IMR-90 (cell line): ENCODE data around the gene EMC8. TPM values are rescaled to one million over a fixed set of nuclear protein-coding genes. Genes with fewer than 3 reads are reported as not detected.

Experiments used
- ATAC-seq: fragments of 200-7000 bp; cut with Tn5 transposase; 2 replicates; pipeline ENCODE4 v1.9.1; 2020; ENCODE audit warnings: low read depth, mild to moderate bottlenecking, moderate library complexity
- BruUV-seq: library from RNA; stranded (reverse); fragments of 400-500 nt; replicated peaks from 2 replicates; lab custom pipeline; 2021; lab: Mats Ljungman, UMichigan
- CTCF ChIA-PET: fragments of 300-600 bp; formaldehyde crosslinking; extraction: SDS; loops from one replicate; lab custom pipeline; 2021; ENCODE audit warnings: antibody characterized with exemption; lab: Yijun Ruan, JAX
- POLR2A ChIA-PET: fragments of 300-600 bp; sonication (Branson Sonifier 250); formaldehyde crosslinking; loops from one replicate; lab custom pipeline; 2022; ENCODE audit warnings: antibody characterized with exemption; ENCODE audit not compliant: unreplicated experiment; lab: Charles Lee
- DNase-seq: peaks from one replicate; pipeline ENCODE4 v3.0.0; 2013
- H2AFZ ChIP-seq: replicated peaks from 2 replicates; pipeline ENCODE3; 2013; ENCODE audit warnings: low read length, mild to moderate bottlenecking; ENCODE audit not compliant: poor library complexity
- H2AK5ac ChIP-seq: 2 replicates; pipeline ENCODE4 v1.6.1; 2013; ENCODE audit warnings: low read depth, low read length, inconsistent platforms
- H2AK9ac ChIP-seq: replicated peaks from 2 replicates; pipeline ENCODE3; 2013; ENCODE audit warnings: mild to moderate bottlenecking, low read depth, low read length, moderate library complexity; ENCODE audit not compliant: poor library complexity
- H2BK120ac ChIP-seq: 2 replicates; pipeline ENCODE4 v1.6.1; 2013; ENCODE audit warnings: low read depth, low read length, inconsistent platforms
- H2BK15ac ChIP-seq: 3 replicates; pipeline ENCODE4 v1.6.1; 2013; ENCODE audit warnings: low read depth, low read length, inconsistent platforms
- H2BK20ac ChIP-seq: 2 replicates; pipeline ENCODE4 v1.6.1; 2013; ENCODE audit warnings: low read depth, mild to moderate bottlenecking, inconsistent platforms, low read length, moderate library complexity
- H2BK5ac ChIP-seq: 2 replicates; pipeline ENCODE4 v1.6.1; 2013; ENCODE audit warnings: mild to moderate bottlenecking, low read depth, low read length, inconsistent platforms; ENCODE audit not compliant: poor library complexity, severe bottlenecking
- H3K14ac ChIP-seq: replicated peaks from 2 replicates; pipeline ENCODE4 v1.6.1; 2013; ENCODE audit warnings: low read depth, low read length, inconsistent platforms
- H3K18ac ChIP-seq: 2 replicates; pipeline ENCODE4 v1.6.1; 2013; ENCODE audit warnings: low read depth, low read length, control low read depth
- H3K23ac ChIP-seq: 2 replicates; pipeline ENCODE4 v1.6.1; 2013; ENCODE audit warnings: low read depth, low read length, inconsistent platforms
- H3K27ac ChIP-seq: 2 replicates; pipeline ENCODE4 v1.5.1; 2013; ENCODE audit warnings: mild to moderate bottlenecking, control low read depth, low read length; ENCODE audit not compliant: insufficient read depth
- H3K27me3 ChIP-seq: 2 replicates; pipeline ENCODE4 v1.6.1; 2013; ENCODE audit warnings: low read length; ENCODE audit not compliant: control insufficient read depth, insufficient read depth
- H3K36me3 ChIP-seq: 2 replicates; pipeline ENCODE4 v1.6.1; 2013; ENCODE audit warnings: low read length, mixed read lengths; ENCODE audit not compliant: control insufficient read depth, insufficient read depth
- H3K4ac ChIP-seq: 2 replicates; pipeline ENCODE4 v1.6.1; 2013; ENCODE audit warnings: low read depth, low read length, inconsistent platforms
- H3K4me1 ChIP-seq: 2 replicates; pipeline ENCODE4 v1.6.1; 2013; ENCODE audit warnings: low read length, mixed read lengths; ENCODE audit not compliant: control insufficient read depth, insufficient read depth
- H3K4me2 ChIP-seq: 2 replicates; pipeline ENCODE4 v1.6.1; 2013; ENCODE audit warnings: low read depth, mild to moderate bottlenecking, control low read depth, low read length, moderate library complexity
- H3K4me3 ChIP-seq: 2 replicates; pipeline ENCODE4 v1.5.1; 2013; ENCODE audit warnings: low read depth, mild to moderate bottlenecking, control low read depth, low read length, moderate library complexity; ENCODE audit not compliant: insufficient read depth
- H3K56ac ChIP-seq: 2 replicates; pipeline ENCODE4 v1.6.1; 2013; ENCODE audit warnings: low read length, inconsistent platforms; ENCODE audit not compliant: insufficient read depth; ENCODE audit errors: extremely low read depth
- H3K79me1 ChIP-seq, 2 experiments: 2 replicates each; pipeline ENCODE4 v1.6.1; 2013; ENCODE audit warnings: low read length in 2 of 2, inconsistent platforms in 1 of 2, low read depth in 1 of 2
- H3K9ac ChIP-seq: 2 replicates; pipeline ENCODE4 v1.6.1; 2013; ENCODE audit warnings: low read depth, low read length, control low read depth
- H3K9me1 ChIP-seq: 2 replicates; pipeline ENCODE4 v1.6.1; 2013; ENCODE audit warnings: low read length, inconsistent platforms; ENCODE audit not compliant: insufficient read depth
- H3K9me3 ChIP-seq: 2 replicates; pipeline ENCODE4 v1.6.1; 2013; ENCODE audit warnings: low read length; ENCODE audit not compliant: control insufficient read depth, insufficient read depth
- H4K20me1 ChIP-seq: 2 replicates; pipeline ENCODE4 v1.6.1; 2013; ENCODE audit warnings: low read length, inconsistent platforms; ENCODE audit not compliant: insufficient read depth
- H4K5ac ChIP-seq: 2 replicates; pipeline ENCODE4 v1.6.1; 2013; ENCODE audit warnings: mild to moderate bottlenecking, low read depth, low read length, control low read depth
- H4K8ac ChIP-seq, 2 experiments: 2 replicates each; pipeline ENCODE4 v1.6.1; 2013; ENCODE audit warnings: low read depth in 2 of 2, low read length in 2 of 2, control low read depth in 1 of 2, inconsistent platforms in 1 of 2
- H4K91ac ChIP-seq: 2 replicates; pipeline ENCODE4 v1.6.1; 2013; ENCODE audit warnings: low read depth, low read length, inconsistent platforms; ENCODE audit not compliant: insufficient read depth
- CHD1 ChIP-seq: IDR thresholded peaks from 2 replicates; pipeline ENCODE4 v1.6.1; 2012; ENCODE audit warnings: low read depth, low read length, improper control_type of control experiment
- CTCF ChIP-seq: conservative IDR thresholded peaks from 2 replicates; pipeline ENCODE4 v1.5.1; 2012; ENCODE audit warnings: mild to moderate bottlenecking, low read depth, low read length, improper control_type of control experiment
- MAFK ChIP-seq: IDR thresholded peaks from 2 replicates; pipeline ENCODE4 v1.6.1; 2012; ENCODE audit warnings: low read depth, low read length, improper control_type of control experiment
- MAZ ChIP-seq: IDR thresholded peaks from 2 replicates; pipeline ENCODE4 v1.6.1; 2012; ENCODE audit warnings: low read depth, mild to moderate bottlenecking, low read length, improper control_type of control experiment, moderate library complexity, borderline replicate concordance
- MXI1 ChIP-seq: IDR thresholded peaks from 2 replicates; pipeline ENCODE4 v1.6.1; 2012; ENCODE audit warnings: low read depth, mild to moderate bottlenecking, low read length, moderate library complexity, borderline replicate concordance
- POLR2A ChIP-seq: IDR thresholded peaks from 2 replicates; pipeline ENCODE4 v1.6.1; 2012; ENCODE audit warnings: mild to moderate bottlenecking, low read depth, low read length
- RCOR1 ChIP-seq: IDR thresholded peaks from 2 replicates; pipeline ENCODE4 v1.6.1; 2012; ENCODE audit warnings: mild to moderate bottlenecking, low read length, improper control_type of control experiment; ENCODE audit not compliant: insufficient replicate concordance
- SMC3 ChIP-seq: fragments of 150-350 bp; IDR thresholded peaks from 2 replicates; pipeline ENCODE4 v1.6.1; 2016; ENCODE audit warnings: low read depth, mild to moderate bottlenecking, antibody characterized with exemption, low read length, moderate library complexity
- WGBS, 2 experiments: methylation state at CpG; one replicate each; pipeline versions ENCODE4 v1.1.5 to v1.1.7; 2013; ENCODE audit warnings: missing lambda C conversion rate in 2 of 2; ENCODE audit not compliant: insufficient read length in 1 of 2; ENCODE audit errors: extremely low coverage in 2 of 2; 5-methylcytosine and 5-hydroxymethylcytosine counted together
- dilution Hi-C: fragments of 300-500 bp; cut with HindIII; formaldehyde crosslinking; loops from one replicate; pipeline ENCODE4 v1.14.3; 2018; ENCODE audit warnings: low sequenced_read_pairs; ENCODE audit not compliant: unreplicated experiment
- in situ Hi-C: fragments of 300-500 bp; cut with MboI; formaldehyde crosslinking; loops from 3 replicates; pipeline ENCODE4 v1.14.3; 2019; ENCODE audit warnings: low sequenced_read_pairs, inconsistent platforms, mixed read lengths
- intact Hi-C: fragments of 100-400 bp; cut with micrococcal nuclease; formaldehyde crosslinking; loops from 2 replicates; pipeline ENCODE4 v1.10.0; 2022
- polyA plus RNA-seq, 3 experiments: library from polyadenylated mRNA; depleted of rRNA; stranded (reverse); fragments of >200 nt; gene quantifications; 2 replicates each; pipeline ENCODE4 v1.2.3, GENCODE V29; 2012; ENCODE audit warnings: low replicate concordance in 1 of 3
- total RNA-seq: library from RNA; depleted of rRNA; stranded (reverse); fragments of >200 nt; gene quantifications from 2 replicates; pipeline ENCODE4 v1.2.3, GENCODE V29; 2012

The EMC8 gene
- total and polyA plus RNA-seq, 2 of the 4 experiments (the other 2 are of a cell fraction): 23.7 to 48.9 TPM

DNA sequence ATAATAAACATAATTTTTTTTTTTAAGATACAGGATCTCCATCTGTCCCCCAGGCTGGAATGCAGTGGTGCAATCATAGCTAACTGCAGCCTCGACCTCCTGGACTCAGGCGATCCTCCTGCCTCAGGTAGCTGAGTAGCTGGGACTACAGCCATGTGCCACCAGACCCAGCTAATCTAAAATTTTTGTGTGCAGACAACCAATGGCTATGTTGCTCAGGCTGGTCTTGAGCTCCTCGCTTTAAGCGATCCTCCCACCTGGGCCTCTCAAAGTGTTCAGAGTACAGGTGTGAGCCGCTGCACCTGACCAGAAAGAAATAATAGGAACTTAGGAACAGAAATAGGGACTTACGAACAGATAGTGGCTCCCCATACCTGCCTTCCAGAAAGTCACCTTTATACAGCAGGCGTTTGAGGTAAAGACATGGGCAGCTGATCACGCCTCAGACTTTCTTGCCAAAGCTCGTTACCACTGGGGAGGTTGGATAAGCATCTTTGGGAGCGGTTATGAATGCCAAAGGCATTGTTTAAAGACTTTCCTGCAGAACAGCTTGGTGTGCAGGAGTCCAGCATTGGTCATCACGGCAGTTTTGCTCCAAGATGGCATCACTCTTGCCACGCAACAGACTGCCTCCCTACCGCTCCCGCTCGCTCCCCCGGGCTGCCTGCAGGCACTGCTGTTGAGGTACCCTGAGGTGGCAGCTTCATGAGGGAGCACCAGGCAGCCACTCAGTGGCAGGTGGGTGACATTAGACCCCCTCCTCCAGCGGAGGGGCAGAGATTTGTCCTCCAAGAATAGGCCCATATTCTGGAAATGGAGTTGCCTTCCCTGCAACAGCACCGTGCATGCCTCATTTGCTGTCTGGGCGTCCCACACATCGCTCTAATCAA lies 13.7 kb upstream of the EMC8 start:
- in situ Hi-C loops: loop anchor here (25.0 kb wide), 1 partner anchor 499 kb away; no protein-coding TSS in a partner anchor
- H3K4me1 ChIP-seq: no peaks in the 10 kb centered on the region
- intact Hi-C loops: no loop called here

More for the DNA sequence above, 13.7 kb upstream of the EMC8 start:
- ChIA-PET POLR2A (no interaction called here), CTCF (interaction anchor here (0.9 kb wide), 1 partner anchor 9 kb away, joined by 3 read pairs; no protein-coding TSS in a partner anchor)
- dilution Hi-C loops: no loop called here
- TF ChIP-seq SMC3 (no peak), MAFK (no peak), CTCF (no peak), CHD1 (no peak), MXI1 (no peak), RCOR1 (no peak), POLR2A (no peak), MAZ (no peak)
- Histone ChIP-seq H2BK15ac (no peak overlapping the region), H2AK9ac (no peak overlapping the region), H4K20me1 (no peaks in the 10 kb centered on the region), H2BK5ac (no peak overlapping the region), H2BK20ac (no peak overlapping the region), H3K4me2 (no peak overlapping the region), H4K8ac (no peak overlapping the region), H2AK5ac (no peak overlapping the region), H3K27ac (no peak overlapping the region), H3K27me3 (peaks cover 46% of the 10 kb centered on the region), H3K9me3 (no peaks in the 10 kb centered on the region), H4K91ac (no peak overlapping the region), H3K9ac (no peak overlapping the region), H3K4ac (no peak overlapping the region), H3K36me3 (no peaks in the 10 kb centered on the region), H2BK120ac (no peak overlapping the region), H3K56ac (no peak overlapping the region), H2AFZ (no peak overlapping the region), H3K4me3 (no peak overlapping the region), H3K23ac (no peak overlapping the region), H3K18ac (no peak overlapping the region), H3K9me1 (no peaks in the 10 kb centered on the region), H3K14ac (no peak overlapping the region), H3K79me1 (no peaks in the 10 kb centered on the region), H4K5ac (no peak overlapping the region)
- 81% methylated on average over 8 of the region's 20 CpGs; no CpG with 5 or more reads in 1 of the 2 experiments for WGBS, 2 experiments
- ATAC-seq: no peak
- DNase-seq: no peak
- BruUV-seq: no TSS peak
